ENCODE results near the gene PPIP5K1. TPM values are rescaled to one million over a fixed set of nuclear protein-coding genes. Genes with fewer than 3 reads are reported as not detected.

Gene PPIP5K1
- total and polyA plus RNA-seq, 11 donors: 7.2 to 23.0 (median 15.3) TPM

GRCh38 chr15:43545426-43545825 is 44.6 kb downstream of the PPIP5K1 start:
- no peak overlapping the region for H3K4me3 ChIP-seq
- H3K4me1 ChIP-seq: no peaks in the 10 kb centered on the region
- TF ChIP-seq CTCF (IDR thresholded peaks at IDR 0.05): no peak
- TF ChIP-seq POLR2A (IDR thresholded peaks at IDR 0.05): no peak
- H3K27ac ChIP-seq: no peak overlapping the region
- H3K9me3 ChIP-seq: peaks cover 0 to 15% (median 5%) of the 10 kb centered on the region in 12 donors
- intact Hi-C loops (cut with DNase I): loop anchor here in 1 of 10 donors (5.0 kb wide), 1 partner anchor 303 kb away; no protein-coding TSS in a partner anchor
- peaks cover 0 to 18% (median 0%) of the 10 kb centered on the region in 9 donors for H3K36me3 ChIP-seq
- no peak for ATAC-seq
- no peak for DNase-seq
- no peaks in the 10 kb centered on the region for H3K27me3 ChIP-seq
- 89 to 100% (median 95%) methylated on average over 1 of the region's 1 CpG for WGBS, 4 donors

- no peak overlapping the region for H3K4me3 ChIP-seq
- no peak for DNase-seq
- TF ChIP-seq CTCF (IDR thresholded peaks at IDR 0.05) (no peak), POLR2A (IDR thresholded peaks at IDR 0.05) (no peak)
- H3K4me1 ChIP-seq: no peaks in the 10 kb centered on the region
- no peaks in the 10 kb centered on the region for H3K27me3 ChIP-seq
- intact Hi-C loops (cut with DNase I): no loop called here
- H3K36me3 ChIP-seq: peaks cover 0 to 21% (median under 1%) of the 10 kb centered on the region in 9 donors
- no peak overlapping the region for H3K27ac ChIP-seq
- H3K9me3 ChIP-seq: peaks cover 0 to 15% (median 5%) of the 10 kb centered on the region in 12 donors
- ATAC-seq: no peak
Measured at GRCh38 chr15:43544266-43544665, 45.7 kb downstream of the PPIP5K1 start.

- Histone ChIP-seq H3K9me3 (peaks cover 0 to 8% (median 0%) of the 10 kb centered on the region in 12 donors), H3K4me1 (no peaks in the 10 kb centered on the region), H3K27me3 (no peaks in the 10 kb centered on the region), H3K27ac (no peak overlapping the region), H3K4me3 (no peak overlapping the region), H3K36me3 (peaks cover 0 to 7% (median 2%) of the 10 kb centered on the region in 9 donors)
- DNase-seq (no peak), ATAC-seq (no peak)
- intact Hi-C loops (cut with DNase I): no loop called here
- TF ChIP-seq CTCF (IDR thresholded peaks at IDR 0.05) (no peak), POLR2A (IDR thresholded peaks at IDR 0.05) (no peak)
Measured at GRCh38 chr15:43541785-43542184, 48.2 kb downstream of the PPIP5K1 start.

GRCh38 chr15:43538091-43538490 is 51.9 kb downstream of the PPIP5K1 start:
- no peak for ATAC-seq
- Histone ChIP-seq H3K36me3 (peaks cover 0 to 28% (median 12%) of the 10 kb centered on the region in 9 donors), H3K4me1 (no peaks in the 10 kb centered on the region), H3K4me3 (no peak overlapping the region), H3K9me3 (no peaks in the 10 kb centered on the region), H3K27ac (no peak overlapping the region), H3K27me3 (no peaks in the 10 kb centered on the region)
- 77 to 90% (median 84%) methylated on average over 2 of the region's 2 CpGs for WGBS, 4 donors
- no peak for DNase-seq
- intact Hi-C loops (cut with DNase I): no loop called here
- TF ChIP-seq CTCF (IDR thresholded peaks at IDR 0.05) (no peak), POLR2A (IDR thresholded peaks at IDR 0.05) (no peak)

Measured in heart left ventricle (tissue), 16 donors.